HEK293 (cell line): ENCODE measurements around the gene CIZ1.

Experiments used
- CTCF ChIP-seq: fragments of 450-650 bp; formaldehyde crosslinking; IDR thresholded peaks from 2 replicates; pipeline ENCODE4 v1.5.1; 2016; ENCODE audit warnings: missing biosample characterization, missing genetic modification characterization
- KLF9 ChIP-seq: fragments of 450-650 bp; formaldehyde crosslinking; IDR thresholded peaks from 2 replicates; pipeline ENCODE4 v1.5.1; 2016; ENCODE audit warnings: missing biosample characterization, missing genetic modification characterization, low read depth
- ZNF274 ChIP-seq, 2 experiments: fragments of 200-500 bp in 1 of 2; fragments of 450-650 bp in 1 of 2; sonication (Bioruptor generic) in 1 of 2; formaldehyde crosslinking in 1 of 2; IDR thresholded peaks; 2 replicates each; pipeline versions ENCODE4 v1.5.1 to v1.6.1; 2014 to 2016; ENCODE audit warnings: borderline replicate concordance in 1 of 2, inconsistent platforms in 1 of 2, low read length in 1 of 2, missing biosample characterization in 1 of 2, missing genetic modification characterization in 1 of 2
- ZNF416 ChIP-seq: fragments of 450-650 bp; formaldehyde crosslinking; IDR thresholded peaks from 2 replicates; pipeline ENCODE4 v1.5.1; 2016; ENCODE audit warnings: missing biosample characterization, missing genetic modification characterization
- ZNF521 ChIP-seq: fragments of 450-650 bp; formaldehyde crosslinking; IDR thresholded peaks from 2 replicates; pipeline ENCODE4 v1.5.1; 2017; ENCODE audit warnings: missing biosample characterization, mild to moderate bottlenecking, missing genetic modification characterization
- ZNF544 ChIP-seq: fragments of 450-650 bp; formaldehyde crosslinking; IDR thresholded peaks from 2 replicates; pipeline ENCODE4 v1.5.0; 2017; ENCODE audit warnings: missing biosample characterization, missing genetic modification characterization
- ZNF558 ChIP-seq: fragments of 450-650 bp; formaldehyde crosslinking; IDR thresholded peaks from 2 replicates; pipeline ENCODE4 v1.5.1; 2016; ENCODE audit warnings: missing biosample characterization, missing genetic modification characterization
- ZNF571 ChIP-seq: fragments of 450-650 bp; formaldehyde crosslinking; IDR thresholded peaks from 2 replicates; pipeline ENCODE4 v1.5.0; 2017; ENCODE audit warnings: missing biosample characterization, missing genetic modification characterization
- ZNF626 ChIP-seq: fragments of 450-650 bp; sonication (Bioruptor Pico); formaldehyde crosslinking; IDR thresholded peaks from 2 replicates; pipeline ENCODE4 v1.5.1; 2018; ENCODE audit warnings: missing biosample characterization, missing genetic modification characterization, inconsistent platforms
- ZNF670 ChIP-seq: fragments of 450-650 bp; formaldehyde crosslinking; IDR thresholded peaks from 2 replicates; pipeline ENCODE4 v1.5.1; 2016; ENCODE audit warnings: missing biosample characterization, missing genetic modification characterization, low read depth
- ZNF792 ChIP-seq: fragments of 450-650 bp; formaldehyde crosslinking; IDR thresholded peaks from 2 replicates; pipeline ENCODE4 v1.5.1; 2016; ENCODE audit warnings: missing biosample characterization, missing genetic modification characterization

GRCh38 chr9:128211186-128211980 lies 20.0 kb upstream of the CIZ1 start:
- TF ChIP-seq CTCF (no peak), ZNF670 (tag by site-specific recombination) (no peak), ZNF274 (IDR thresholded peaks at IDR 0.05; ENCODE audit: low read length) (no peak), ZNF274 (tag by site-specific recombination; IDR thresholded peaks at IDR 0.05; ENCODE audit: borderline replicate concordance) (no peak), ZNF626 (no peak), ZNF571 (tag by site-specific recombination) (no peak), ZNF558 (no peak), ZNF792 (tag by site-specific recombination) (no peak), ZNF416 (no peak), ZNF521 (tag by site-specific recombination) (no peak), ZNF544 (tag by site-specific recombination) (no peak), KLF9 (tag by site-specific recombination) (no peak)
